ENCODE results near the gene MSRB1. TPM values are rescaled to one million over a fixed set of nuclear protein-coding genes. Genes with fewer than 3 reads are reported as not detected.

Gene MSRB1
- total and polyA plus RNA-seq, 2 of the 13 experiments (the other 11 are each of a cell fraction or from before 2014, with no cell fraction given) = 32.1 to 75.4 TPM

DNA sequence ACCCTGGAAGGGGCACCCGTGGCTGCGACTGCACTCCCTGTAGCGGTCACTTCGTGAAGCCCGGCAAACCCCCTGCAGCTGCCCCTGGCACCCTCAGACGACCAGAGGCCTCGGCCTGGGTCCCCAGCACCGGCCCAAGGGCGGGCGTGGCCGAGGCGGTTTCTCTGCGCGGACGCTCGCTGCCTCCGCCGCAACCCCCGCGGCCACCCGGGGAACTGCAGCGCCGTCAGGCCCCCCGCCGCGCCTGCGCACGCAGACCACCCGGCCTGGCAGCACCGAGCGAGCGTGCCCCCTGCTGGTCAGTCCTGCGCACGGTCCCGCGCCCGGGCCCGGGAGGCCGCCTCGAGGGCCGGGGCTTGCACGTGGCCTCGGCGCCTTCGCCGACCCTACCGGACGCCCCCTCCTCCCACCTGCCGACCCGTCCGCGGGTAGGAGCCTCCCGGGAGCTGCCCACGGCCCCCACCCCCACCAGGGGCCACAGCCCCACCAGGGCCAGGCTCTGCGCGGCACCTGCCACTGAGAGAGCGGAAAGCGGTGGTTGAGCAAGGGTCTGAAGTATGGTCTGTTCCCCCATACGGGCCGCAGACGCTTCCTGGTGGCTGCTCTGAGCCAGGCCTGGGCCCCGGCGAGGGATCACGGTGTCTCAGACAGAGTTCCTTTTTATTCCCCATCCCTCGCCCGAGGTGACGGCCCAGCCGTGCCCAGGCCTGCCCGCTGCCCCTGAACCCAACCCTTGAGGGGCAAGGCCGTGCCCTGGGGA, 13.2 kb downstream of the MSRB1 start (continued):
- TF ChIP-seq ZNF562 (CRISPR knock-in tag; IDR thresholded peaks at IDR 0.05; ENCODE audit: borderline replicate concordance) (no peak), SP2 (CRISPR knock-in tag; IDR thresholded peaks at IDR 0.05) (no peak; the same call in 1 of the 2 replicates), ZNF234 (CRISPR knock-in tag; conservative IDR thresholded peaks at IDR 0.05) (no peak), MAZ (IDR thresholded peaks at IDR 0.05; ENCODE audit: borderline replicate concordance, low read depth, low read length) (no peak), MAZ (CRISPR knock-in tag; IDR thresholded peaks at IDR 0.05; ENCODE audit: low read depth) (peak; percentile 94), FIP1L1 (IDR thresholded peaks at IDR 0.05; ENCODE audit: borderline replicate concordance, insufficient read depth, low read depth, low read length) (no peak), CBX2 (IDR thresholded peaks at IDR 0.05; ENCODE audit: low read depth, low read length) (no peak), CBX2 (CRISPR knock-in tag; IDR thresholded peaks at IDR 0.05; ENCODE audit: low read depth) (no peak), ZFX (CRISPR knock-in tag; IDR thresholded peaks at IDR 0.05; ENCODE audit: low read depth) (peak; percentile 90), ZNF275 (CRISPR knock-in tag; IDR thresholded peaks at IDR 0.05; ENCODE audit: borderline replicate concordance) (no peak), MIER2 (CRISPR knock-in tag; IDR thresholded peaks at IDR 0.05) (no peak), ZNF414 (CRISPR knock-in tag; IDR thresholded peaks at IDR 0.05) (no peak), KLF11 (CRISPR knock-in tag; IDR thresholded peaks at IDR 0.05) (no peak), GZF1 (CRISPR knock-in tag; IDR thresholded peaks at IDR 0.05) (no peak), ZBTB20 (CRISPR knock-in tag; IDR thresholded peaks at IDR 0.05; ENCODE audit: borderline replicate concordance, low read depth) (no peak), NFE2L1 (CRISPR knock-in tag; IDR thresholded peaks at IDR 0.05; ENCODE audit: borderline replicate concordance) (no peak), ZNF879 (CRISPR knock-in tag; IDR thresholded peaks at IDR 0.05) (no peak), RCOR2 (CRISPR knock-in tag; IDR thresholded peaks at IDR 0.05) (no peak), RBM39 (IDR thresholded peaks at IDR 0.05; ENCODE audit: low read depth, low read length, poor library complexity, severe bottlenecking) (no peak)
- TF ChIP-seq, protein P1, sequence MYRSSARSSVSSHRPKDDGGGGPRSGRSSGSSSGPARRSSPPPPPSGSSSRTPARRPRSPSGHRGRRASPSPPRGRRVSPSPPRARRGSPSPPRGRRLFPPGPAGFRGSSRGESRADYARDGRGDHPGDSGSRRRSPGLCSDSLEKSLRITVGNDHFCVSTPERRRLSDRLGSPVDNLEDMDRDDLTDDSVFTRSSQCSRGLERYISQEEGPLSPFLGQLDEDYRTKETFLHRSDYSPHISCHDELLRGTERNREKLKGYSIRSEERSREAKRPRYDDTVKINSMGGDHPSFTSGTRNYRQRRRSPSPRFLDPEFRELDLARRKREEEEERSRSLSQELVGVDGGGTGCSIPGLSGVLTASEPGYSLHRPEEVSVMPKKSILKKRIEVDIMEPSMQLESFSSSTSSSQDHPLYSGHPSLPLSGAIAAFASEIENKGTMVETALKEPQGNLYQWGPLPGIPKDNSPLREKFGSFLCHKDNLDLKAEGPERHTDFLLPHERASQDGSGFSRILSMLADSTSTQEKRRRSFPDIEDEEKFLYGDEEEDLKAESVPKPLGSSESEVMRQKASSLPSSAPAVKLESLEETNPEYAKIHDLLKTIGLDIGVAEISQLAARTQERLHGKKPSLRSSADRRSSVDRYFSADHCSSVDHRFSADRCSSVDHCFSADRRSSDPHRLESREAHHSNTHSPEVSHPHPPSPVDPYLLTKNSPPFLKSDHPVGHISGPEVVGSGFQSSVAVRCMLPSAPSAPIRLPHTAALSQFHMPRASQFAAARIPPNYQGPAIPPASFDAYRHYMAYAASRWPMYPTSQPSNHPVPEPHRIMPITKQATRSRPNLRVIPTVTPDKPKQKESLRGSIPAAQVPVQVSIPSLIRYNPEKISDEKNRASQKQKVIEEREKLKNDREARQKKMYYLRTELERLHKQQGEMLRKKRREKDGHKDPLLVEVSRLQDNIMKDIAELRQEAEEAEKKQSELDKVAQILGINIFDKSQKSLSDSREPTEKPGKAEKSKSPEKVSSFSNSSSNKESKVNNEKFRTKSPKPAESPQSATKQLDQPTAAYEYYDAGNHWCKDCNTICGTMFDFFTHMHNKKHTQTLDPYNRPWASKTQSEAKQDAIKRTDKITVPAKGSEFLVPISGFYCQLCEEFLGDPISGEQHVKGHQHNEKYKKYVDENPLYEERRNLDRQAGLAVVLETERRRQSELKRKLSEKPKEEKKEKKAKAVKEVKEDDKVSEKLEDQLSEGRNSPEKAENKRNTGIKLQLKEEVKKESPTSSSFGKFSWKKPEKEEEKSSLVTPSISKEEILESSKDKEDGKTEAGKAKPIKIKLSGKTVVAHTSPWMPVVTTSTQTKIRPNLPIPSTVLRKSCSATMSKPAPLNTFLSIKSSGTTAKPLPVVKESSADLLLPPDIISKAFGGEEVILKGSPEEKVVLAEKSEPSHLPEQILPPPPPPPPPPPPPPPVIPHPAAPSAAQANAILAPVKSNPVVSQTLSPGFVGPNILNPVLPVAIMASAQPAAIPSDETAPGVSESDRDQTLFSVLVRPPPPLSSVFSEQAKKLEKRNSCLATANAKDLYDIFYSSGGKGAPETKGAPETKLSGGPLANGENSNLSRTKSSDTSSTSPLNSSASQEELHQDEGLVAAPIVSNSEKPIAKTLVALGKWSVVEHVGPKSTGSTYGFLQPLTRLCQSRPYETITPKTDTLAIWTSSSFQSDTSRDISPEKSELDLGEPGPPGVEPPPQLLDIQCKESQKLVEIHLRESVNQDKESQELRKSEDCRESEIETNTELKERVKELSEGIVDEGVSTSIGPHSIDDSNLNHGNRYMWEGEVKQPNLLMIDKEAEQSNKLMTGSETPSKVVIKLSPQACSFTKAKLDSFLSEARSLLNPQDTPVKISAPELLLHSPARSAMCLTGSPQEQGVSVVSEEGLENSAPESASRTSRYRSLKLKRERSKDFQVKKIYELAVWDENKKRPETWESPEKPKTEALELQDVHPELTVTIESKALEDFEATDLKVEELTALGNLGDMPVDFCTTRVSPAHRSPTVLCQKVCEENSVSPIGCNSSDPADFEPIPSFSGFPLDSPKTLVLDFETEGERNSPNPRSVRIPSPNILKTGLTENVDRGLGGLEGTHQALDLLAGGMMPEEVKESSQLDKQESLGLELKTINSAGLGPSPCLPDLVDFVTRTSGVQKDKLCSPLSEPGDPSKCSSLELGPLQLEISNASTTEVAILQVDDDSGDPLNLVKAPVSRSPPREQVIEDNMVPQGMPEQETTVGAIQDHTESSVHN (CRISPR knock-in tag; IDR thresholded peaks at IDR 0.05) = peak; percentile 69; the same call in 1 of the 2 replicates

Data from HepG2 (cell line).